ENCODE measurements around the gene ZDHHC8.

The ZDHHC8 gene

DNA sequence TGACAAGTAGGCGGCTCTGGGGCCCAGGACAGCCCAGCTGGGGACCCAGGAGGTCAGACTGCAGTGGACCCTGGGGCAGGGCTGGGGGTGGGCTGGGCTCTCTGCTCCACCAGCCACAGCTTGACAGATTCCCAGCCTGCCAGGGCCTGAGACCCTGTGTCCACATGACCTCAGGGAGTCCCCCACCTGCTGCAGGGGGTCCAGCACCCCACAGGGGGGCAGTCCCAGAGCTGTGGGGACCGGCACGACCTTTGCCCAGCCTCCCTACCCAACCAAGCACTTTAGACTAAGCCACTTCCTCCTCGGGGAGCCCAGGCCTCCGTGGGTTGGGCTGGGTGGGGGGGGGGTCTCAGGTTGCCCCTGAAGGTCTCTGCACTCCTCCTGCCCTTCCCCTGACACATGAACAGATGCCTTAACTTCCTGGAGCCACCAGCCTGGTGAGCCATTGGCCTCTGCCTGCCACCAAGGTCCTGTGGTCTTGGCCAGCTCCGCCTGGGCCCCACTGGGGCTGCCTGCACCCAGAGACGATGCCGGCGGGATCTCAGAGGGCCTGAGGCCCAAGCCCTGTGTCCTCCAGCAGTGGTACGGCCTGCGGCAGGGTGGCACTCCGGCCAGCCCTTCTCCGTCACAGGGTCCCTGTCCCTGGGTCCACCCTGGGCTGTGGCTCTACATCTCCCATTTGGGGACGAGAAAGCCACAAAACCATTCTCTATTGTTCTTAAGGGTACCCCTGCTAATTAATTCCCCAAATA is 15.8 kb downstream of the ZDHHC8 start:
- Histone ChIP-seq H3K79me2 (ENCODE audit: control insufficient read depth, low read length) (no peaks in the 10 kb centered on the region), H3K4me2 (ENCODE audit: low read length) (no peak overlapping the region), H3F3A (ENCODE audit: control insufficient read depth, insufficient read depth) (no peaks in the 10 kb centered on the region), H3K27ac (ENCODE audit: low read depth, low read length) (no peak overlapping the region), H3K4me1 (ENCODE audit: control insufficient read depth, low read length) (no peaks in the 10 kb centered on the region), H3K36me3 (ENCODE audit: control insufficient read depth, low read length) (no peaks in the 10 kb centered on the region), H3K9me2 (replicated peaks; ENCODE audit: control insufficient read depth, low read length) (no peaks in the 10 kb centered on the region), H3K9me3 (ENCODE audit: control insufficient read depth, insufficient read depth, low read length) (no peaks in the 10 kb centered on the region), H3K4me3 (ENCODE audit: low read length) (no peak overlapping the region), H4K20me1 (ENCODE audit: control insufficient read depth, insufficient read depth, low read depth, low read length) (no peaks in the 10 kb centered on the region), H3K27me3 (ENCODE audit: control insufficient read depth, low read length) (no peaks in the 10 kb centered on the region)
- TF ChIP-seq CTCF (IDR thresholded peaks at IDR 0.05; ENCODE audit: low read depth, low read length, poor library complexity, severe bottlenecking) (no peak), EZH2phosphoT487 (IDR thresholded peaks at IDR 0.05; ENCODE audit: borderline replicate concordance, low read length) (no peak)

- Histone ChIP-seq H3K4me2 (ENCODE audit: low read length) (no peak overlapping the region), H3F3A (ENCODE audit: control insufficient read depth, insufficient read depth) (no peaks in the 10 kb centered on the region)
These were observed 16.8 kb downstream of the ZDHHC8 start for GRCh38 chr22:20148414-20148813.

GRCh38 chr22:20149257-20150250 is 17.9 kb downstream of the ZDHHC8 start:
- Histone ChIP-seq H3K4me3 (ENCODE audit: low read length) (no peak overlapping the region), H3K36me3 (ENCODE audit: control insufficient read depth, low read length) (no peaks in the 10 kb centered on the region), H3K27ac (ENCODE audit: low read depth, low read length) (no peak overlapping the region), H3K9me3 (ENCODE audit: control insufficient read depth, insufficient read depth, low read length) (no peaks in the 10 kb centered on the region), H3K9me2 (replicated peaks; ENCODE audit: control insufficient read depth, low read length) (no peaks in the 10 kb centered on the region), H3K4me2 (ENCODE audit: low read length) (no peak overlapping the region), H3K4me1 (ENCODE audit: control insufficient read depth, low read length) (no peaks in the 10 kb centered on the region), H3K27me3 (ENCODE audit: control insufficient read depth, low read length) (no peaks in the 10 kb centered on the region), H3F3A (ENCODE audit: control insufficient read depth, insufficient read depth) (no peaks in the 10 kb centered on the region), H3K79me2 (ENCODE audit: control insufficient read depth, low read length) (no peaks in the 10 kb centered on the region), H4K20me1 (ENCODE audit: control insufficient read depth, insufficient read depth, low read depth, low read length) (no peaks in the 10 kb centered on the region)
- TF ChIP-seq EZH2phosphoT487 (IDR thresholded peaks at IDR 0.05; ENCODE audit: borderline replicate concordance, low read length), result no peak
- no peak for TF ChIP-seq CTCF (IDR thresholded peaks at IDR 0.05; ENCODE audit: low read depth, low read length, poor library complexity, severe bottlenecking)

More at GRCh38 chr22:20148414-20148813, 16.8 kb downstream of the ZDHHC8 start:
- Histone ChIP-seq H3K9me2 (replicated peaks; ENCODE audit: control insufficient read depth, low read length) (no peaks in the 10 kb centered on the region), H4K20me1 (ENCODE audit: control insufficient read depth, insufficient read depth, low read depth, low read length) (no peaks in the 10 kb centered on the region), H3K9me3 (ENCODE audit: control insufficient read depth, insufficient read depth, low read length) (no peaks in the 10 kb centered on the region), H3K27ac (ENCODE audit: low read depth, low read length) (no peak overlapping the region), H3K4me1 (ENCODE audit: control insufficient read depth, low read length) (no peaks in the 10 kb centered on the region), H3K36me3 (ENCODE audit: control insufficient read depth, low read length) (no peaks in the 10 kb centered on the region), H3K4me3 (ENCODE audit: low read length) (no peak overlapping the region), H3K27me3 (ENCODE audit: control insufficient read depth, low read length) (no peaks in the 10 kb centered on the region), H3K79me2 (ENCODE audit: control insufficient read depth, low read length) (no peaks in the 10 kb centered on the region)
- no peak for TF ChIP-seq CTCF (IDR thresholded peaks at IDR 0.05; ENCODE audit: low read depth, low read length, poor library complexity, severe bottlenecking)
- no peak for TF ChIP-seq EZH2phosphoT487 (IDR thresholded peaks at IDR 0.05; ENCODE audit: borderline replicate concordance, low read length)

Data from DOHH2 (cell line).